HT-29 (cell line): ENCODE data around the gene CCDC57. TPM values are rescaled to one million over a fixed set of nuclear protein-coding genes. Genes with fewer than 3 reads are reported as not detected.

Source experiments
- total RNA-seq: library from RNA; depleted of rRNA; stranded (reverse); fragments of >200 nt; shearing (Covaris generic); gene quantifications from 2 replicates; pipeline ENCODE4 v1.2.3, GENCODE V29; 2014; rRNA removed

The CCDC57 gene
- total RNA-seq, 1 experiment from 2014 or later = 47.6 TPM

Other genes starting within 250 kb of the CCDC57 start
- gene ASPSCR1, start 235.2 kb downstream of the CCDC57 start, total RNA-seq = 66.6 and 85.0 TPM in 2 replicates
- 297 and 339 TPM in 2 replicates for gene CENPX, start 190.0 kb downstream of the CCDC57 start, total RNA-seq
- 83.2 and 88.4 TPM in 2 replicates for gene LRRC45, start 189.5 kb downstream of the CCDC57 start, total RNA-seq
- gene RAC3, start 181.2 kb downstream of the CCDC57 start, total RNA-seq = 68.7 and 71.3 TPM in 2 replicates
- gene DCXR, start 175.1 kb downstream of the CCDC57 start, total RNA-seq = 167 and 221 TPM in 2 replicates
- 49.5 and 52.6 TPM in 2 replicates for gene RFNG, start 161.0 kb downstream of the CCDC57 start, total RNA-seq
- gene GPS1, start 160.9 kb downstream of the CCDC57 start, total RNA-seq = 281 and 295 TPM in 2 replicates
- gene DUS1L, start 147.0 kb downstream of the CCDC57 start, total RNA-seq = 320 and 339 TPM in 2 replicates
- 477 and 592 TPM in 2 replicates for gene FASN, start 114.6 kb downstream of the CCDC57 start, total RNA-seq
- 132 and 156 TPM in 2 replicates for gene SLC16A3, start 16.2 kb upstream of the CCDC57 start, total RNA-seq
- 47.8 and 60.4 TPM in 2 replicates for gene CSNK1D, start 60.9 kb upstream of the CCDC57 start, total RNA-seq
- gene CD7, start 104.8 kb upstream of the CCDC57 start, total RNA-seq = not detected in 2 replicates
- gene SECTM1, start 120.9 kb upstream of the CCDC57 start, total RNA-seq = 2.9 and 3.2 TPM in 2 replicates
- gene TEX19, start 146.4 kb upstream of the CCDC57 start, total RNA-seq = 0.10 and 1.1 TPM in 2 replicates
- gene UTS2R, start 158.9 kb upstream of the CCDC57 start, total RNA-seq = not detected in 2 replicates
- 25.8 and 28.4 TPM in 2 replicates for gene HEXD, start 205.5 kb upstream of the CCDC57 start, total RNA-seq
- gene OGFOD3, start 205.7 kb upstream of the CCDC57 start, total RNA-seq = 42.0 and 51.4 TPM in 2 replicates
- 72.3 and 89.5 TPM in 2 replicates for gene CYBC1, start 237.9 kb upstream of the CCDC57 start, total RNA-seq
- 30.5 and 35.0 TPM in 2 replicates for gene NARF, start 245.9 kb upstream of the CCDC57 start, total RNA-seq